NB4 (cell line): ENCODE measurements around the gene ZNF385A.

Source experiments
- DNase-seq: peaks from one replicate; pipeline ENCODE4 v3.0.0; 2010; ENCODE audit warnings: low read depth
- H3K4me3 ChIP-seq: one replicate; pipeline ENCODE4 v1.5.1; 2011; ENCODE audit warnings: mild to moderate bottlenecking, low read depth, low read length, moderate library complexity
- CTCF ChIP-seq: IDR thresholded peaks from one replicate; pipeline ENCODE4 v1.5.1; 2012; ENCODE audit warnings: low read depth, low read length
- MAX ChIP-seq: IDR thresholded peaks from 2 replicates; pipeline ENCODE4 v1.6.1; 2011; ENCODE audit warnings: low read depth, low read length
- MYC ChIP-seq: IDR thresholded peaks from 2 replicates; pipeline ENCODE4 v1.6.1; 2011; ENCODE audit warnings: low read depth, low read length
- POLR2A ChIP-seq: IDR thresholded peaks from 2 replicates; pipeline ENCODE4 v1.6.1; 2011; ENCODE audit warnings: mild to moderate bottlenecking; ENCODE audit not compliant: insufficient read length; ENCODE audit errors: extremely low read depth

ZNF385A gene

GRCh38 chr12:54395545-54395944, 11.0 kb upstream of the ZNF385A start:
- no peak for DNase-seq
- no peak overlapping the region for H3K4me3 ChIP-seq
- no peak for TF ChIP-seq CTCF

- no peak overlapping the region for H3K4me3 ChIP-seq
- DNase-seq = no peak
- no peak for TF ChIP-seq MYC
- TF ChIP-seq MAX = no peak
- TF ChIP-seq CTCF = no peak
- TF ChIP-seq POLR2A = no peak
Measured at GRCh38 chr12:54394986-54395385, 10.5 kb upstream of the ZNF385A start.

GRCh38 chr12:54394281-54394719, 9.8 kb upstream of the ZNF385A start:
- no peak overlapping the region for H3K4me3 ChIP-seq
- TF ChIP-seq MAX (no peak), MYC (no peak), CTCF (peak; percentile 75)
- peak; percentile 83 for DNase-seq

- TF ChIP-seq MYC (no peak), POLR2A (no peak), MAX (no peak), CTCF (no peak)
- H3K4me3 ChIP-seq = no peak overlapping the region
- DNase-seq = no peak
Measured at GRCh38 chr12:54393743-54394142, 9.2 kb upstream of the ZNF385A start.

GRCh38 chr12:54393207-54393609, 8.7 kb upstream of the ZNF385A start:
- TF ChIP-seq MAX = no peak
- no peak for TF ChIP-seq POLR2A
- TF ChIP-seq CTCF = no peak
- no peak for TF ChIP-seq MYC
- no peak overlapping the region for H3K4me3 ChIP-seq
- no peak for DNase-seq

GRCh38 chr12:54392485-54393206, 8.1 kb upstream of the ZNF385A start:
- no peak for TF ChIP-seq MYC
- no peak for TF ChIP-seq MAX
- TF ChIP-seq POLR2A = no peak
- no peak for TF ChIP-seq CTCF
- no peak for DNase-seq
- no peak overlapping the region for H3K4me3 ChIP-seq
